ENCODE results near the gene KDM4B.

The KDM4B gene

DNA sequence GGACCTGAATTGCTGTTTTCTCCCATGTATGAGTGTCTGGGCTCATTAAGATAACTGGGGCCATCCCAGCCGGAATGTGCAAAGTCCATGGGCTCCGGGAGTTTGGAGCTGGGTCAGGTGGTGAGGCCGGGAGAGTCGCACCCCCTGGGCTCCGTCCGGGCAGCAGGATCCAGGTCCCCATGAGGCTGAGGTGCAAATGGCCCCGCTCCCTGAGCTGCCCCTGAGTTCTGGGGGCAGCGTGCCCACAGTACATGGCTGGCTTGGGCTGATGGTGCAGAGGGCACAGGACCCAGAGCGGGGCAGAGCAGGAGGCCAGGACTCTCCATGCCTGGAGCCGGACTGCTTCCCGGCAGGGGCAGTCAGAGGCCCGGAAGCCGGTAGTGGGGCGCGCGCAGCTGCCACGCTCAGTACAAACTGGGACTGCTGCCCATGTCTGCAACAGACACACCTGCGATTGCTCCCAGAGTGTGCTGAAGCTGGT lies 136.0 kb downstream of the KDM4B start:
- no peak for DNase-seq (ENCODE audit: low read depth in 2 of 2)

GRCh38 chr19:5106191-5106726 lies 137.3 kb downstream of the KDM4B start:
- DNase-seq (ENCODE audit: low read depth in 2 of 2): no peak

DNA sequence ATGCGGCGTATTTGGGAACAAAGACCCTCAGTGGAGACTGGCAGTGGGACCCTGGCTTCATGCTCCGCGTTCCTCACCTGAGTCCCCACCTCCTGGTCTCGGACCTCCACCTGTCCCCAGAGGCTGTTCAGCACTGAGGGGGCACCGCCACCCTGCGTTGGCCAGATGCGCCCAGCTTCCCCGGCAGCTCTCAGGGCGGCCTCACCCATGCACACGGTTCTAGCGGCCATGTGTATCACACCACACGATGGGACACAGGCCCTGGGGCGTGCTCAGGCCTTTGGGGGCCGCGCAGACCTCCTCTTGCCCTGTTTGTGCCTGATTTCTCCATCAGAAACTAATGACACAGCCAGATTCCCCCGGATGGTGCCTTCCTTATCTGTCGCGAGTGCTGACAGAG lies 138.1 kb downstream of the KDM4B start:
- no peak for DNase-seq (ENCODE audit: low read depth in 2 of 2)

DNA sequence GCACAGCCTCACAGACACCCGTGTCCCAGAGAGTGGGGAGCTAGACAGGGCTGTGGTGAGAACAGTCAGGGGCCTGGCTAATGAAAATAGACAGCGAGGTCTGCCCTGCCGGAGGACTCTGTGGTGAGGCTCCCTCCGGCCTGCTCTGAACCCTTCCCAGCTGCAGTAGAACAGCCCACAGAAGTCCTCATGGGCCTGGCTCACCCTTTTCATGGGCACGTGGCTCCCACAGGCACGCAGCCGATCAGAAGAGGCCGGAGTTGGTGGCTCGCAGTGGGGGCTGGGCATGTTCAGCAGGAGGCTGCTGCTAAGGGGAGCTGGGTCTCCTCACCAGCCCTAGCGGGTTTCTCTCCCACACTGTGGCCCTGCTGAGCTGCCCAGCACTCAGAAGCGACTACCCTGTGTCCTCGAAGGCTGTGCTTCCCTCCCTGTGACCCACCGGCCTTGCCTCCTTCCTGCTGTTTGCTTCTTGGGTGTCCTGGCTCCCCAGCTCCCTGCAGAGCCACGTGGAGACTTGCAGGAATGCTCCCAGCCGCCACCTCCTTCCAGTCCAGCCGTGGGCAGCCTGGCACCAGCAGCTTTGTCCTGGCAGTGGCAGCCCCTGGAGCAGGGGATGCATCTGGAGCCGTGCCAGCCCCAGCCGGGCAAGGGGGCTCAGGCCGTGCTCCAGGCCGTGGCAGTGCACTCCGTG lies 138.7 kb downstream of the KDM4B start:
- DNase-seq (ENCODE audit: low read depth in 2 of 2): no peak

DNA sequence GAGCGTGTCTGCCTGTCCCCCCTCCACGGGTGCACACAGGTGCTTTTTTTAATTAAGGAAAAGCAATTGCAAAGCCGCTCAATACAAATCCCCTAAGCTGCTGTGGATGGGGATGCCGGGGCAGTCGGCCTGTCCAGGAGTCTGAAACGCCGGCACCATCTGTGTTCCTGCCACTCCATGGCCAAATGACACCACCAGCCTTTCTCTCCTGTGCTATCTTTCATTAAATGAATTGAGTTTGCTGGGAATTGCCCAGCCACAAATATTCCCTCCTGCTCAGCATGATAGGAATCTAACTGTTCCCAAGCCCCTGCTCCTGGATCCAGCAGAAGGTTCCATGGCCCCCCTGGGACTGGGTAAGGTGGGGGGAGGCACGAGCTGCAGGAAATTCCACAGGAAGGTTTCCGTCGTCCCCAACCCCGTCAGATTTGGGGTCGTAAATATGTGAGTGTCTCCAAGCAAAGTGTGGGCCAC lies 139.2 kb downstream of the KDM4B start:
- DNase-seq (ENCODE audit: low read depth in 2 of 2): no peak

- DNase-seq (ENCODE audit: low read depth in 2 of 2): no peak
These were observed 140.0 kb downstream of the KDM4B start for GRCh38 chr19:5108866-5109265.

DNA sequence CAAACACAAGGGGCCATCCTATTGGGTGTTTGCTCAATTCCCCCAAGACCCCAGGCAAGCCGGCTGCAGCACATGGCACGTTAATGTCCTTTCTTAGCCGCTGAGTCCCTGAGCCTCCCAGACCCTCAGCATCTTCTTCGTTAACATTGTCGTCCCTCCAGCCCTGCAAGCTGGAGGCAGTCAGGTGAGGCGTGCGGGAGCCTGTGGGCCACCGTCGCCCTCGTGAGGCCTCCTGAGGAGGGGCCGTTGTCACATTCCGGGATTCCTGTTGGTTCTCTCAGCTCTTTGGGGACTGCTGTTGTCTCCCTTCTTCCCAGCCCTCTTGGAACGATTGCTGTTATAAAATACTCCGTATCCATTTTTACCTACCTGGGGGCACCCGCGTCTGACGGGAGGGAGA lies 140.6 kb downstream of the KDM4B start:
- DNase-seq (ENCODE audit: low read depth in 2 of 2): no peak

GRCh38 chr19:5110546-5110945 lies 141.6 kb downstream of the KDM4B start:
- no peak for DNase-seq (ENCODE audit: low read depth in 2 of 2)

DNA sequence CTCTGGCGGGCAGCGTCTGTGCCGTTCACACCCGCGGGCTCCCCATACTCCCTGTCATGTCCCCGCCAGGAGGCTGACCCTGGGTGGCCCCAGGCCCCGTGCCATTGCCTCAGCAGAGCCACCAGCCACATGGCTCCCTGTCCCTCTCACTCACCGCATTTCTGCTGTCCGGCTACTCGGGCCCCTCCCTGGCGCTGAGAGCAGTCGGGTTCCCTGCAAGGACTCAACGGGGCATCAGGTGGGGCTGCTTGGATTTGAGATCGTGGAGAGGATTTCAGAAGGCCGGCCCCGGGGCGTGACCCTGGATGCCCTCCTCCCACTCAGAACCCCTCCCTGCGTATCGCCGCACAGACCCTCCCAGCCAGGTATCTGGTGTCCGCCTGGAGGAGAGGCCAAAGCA lies 142.1 kb downstream of the KDM4B start:
- DNase-seq (ENCODE audit: low read depth in 2 of 2): no peak

DNA sequence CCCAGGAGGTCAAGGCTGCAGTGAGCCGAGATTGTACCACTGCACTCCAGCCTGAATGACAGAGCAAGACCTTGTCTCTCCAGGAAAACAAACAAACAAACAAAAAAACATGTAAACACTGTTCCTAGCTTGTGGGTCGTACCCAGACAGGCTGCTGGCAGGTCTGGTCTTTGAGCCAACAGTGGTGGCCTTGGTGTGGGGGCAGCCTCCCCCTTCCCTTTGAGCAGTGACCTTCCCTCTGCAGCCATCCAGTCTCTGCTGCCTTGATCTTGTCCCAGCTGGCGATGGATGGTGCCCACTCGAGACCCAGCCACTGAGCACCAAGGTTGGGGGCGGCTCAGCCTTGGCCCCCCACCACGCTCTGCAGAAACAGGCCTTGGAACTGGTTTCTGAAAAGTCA lies 143.3 kb downstream of the KDM4B start:
- DNase-seq (ENCODE audit: low read depth in 2 of 2): no peak

DNA sequence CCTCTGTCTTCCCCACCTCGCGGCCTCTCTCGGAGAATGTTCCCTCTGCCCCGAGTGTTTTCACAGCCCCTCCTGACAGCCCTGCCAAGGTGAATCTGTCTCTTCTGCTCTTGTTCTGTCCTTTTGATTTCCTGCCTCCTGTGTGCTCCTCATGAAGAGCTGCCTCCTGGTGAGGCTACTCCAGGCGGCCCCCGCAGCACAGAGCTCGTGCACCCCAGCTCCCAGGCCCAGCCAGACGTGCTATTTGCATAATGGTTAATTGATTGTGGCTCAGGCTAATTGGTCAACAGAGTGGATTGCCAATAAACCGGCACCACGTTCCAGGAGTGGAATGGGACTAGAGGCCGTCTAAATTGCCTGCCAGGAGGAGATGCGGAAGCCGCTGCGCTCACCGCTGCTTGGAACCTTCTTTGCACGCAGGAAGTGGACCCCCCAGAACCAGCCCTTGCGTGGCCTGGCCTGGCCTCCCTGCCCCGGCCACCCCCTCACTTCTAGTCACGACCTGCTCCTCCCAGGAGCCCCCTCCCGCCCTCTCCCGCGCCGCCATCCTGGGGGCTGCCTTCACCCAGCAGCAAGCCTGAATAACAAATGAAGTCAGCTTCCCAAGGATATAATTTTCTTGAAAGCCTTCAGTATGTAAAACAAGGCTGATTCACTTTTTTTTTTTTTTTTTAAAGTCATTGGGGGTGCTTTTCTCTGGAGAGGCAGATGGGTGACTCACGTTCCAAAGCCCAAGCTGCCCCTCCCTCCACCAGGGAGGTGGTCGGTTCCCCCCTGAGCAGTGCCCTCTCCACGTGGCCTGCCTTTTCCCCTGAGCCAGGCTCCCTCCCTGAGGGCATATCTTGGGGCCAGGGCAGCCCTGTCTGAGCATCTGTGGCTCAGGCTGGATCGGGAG lies 144.0 kb downstream of the KDM4B start:
- DNase-seq (ENCODE audit: low read depth in 2 of 2): no peak

- DNase-seq (ENCODE audit: low read depth in 2 of 2): no peak
These were observed 145.0 kb downstream of the KDM4B start for GRCh38 chr19:5113633-5114586.

DNA sequence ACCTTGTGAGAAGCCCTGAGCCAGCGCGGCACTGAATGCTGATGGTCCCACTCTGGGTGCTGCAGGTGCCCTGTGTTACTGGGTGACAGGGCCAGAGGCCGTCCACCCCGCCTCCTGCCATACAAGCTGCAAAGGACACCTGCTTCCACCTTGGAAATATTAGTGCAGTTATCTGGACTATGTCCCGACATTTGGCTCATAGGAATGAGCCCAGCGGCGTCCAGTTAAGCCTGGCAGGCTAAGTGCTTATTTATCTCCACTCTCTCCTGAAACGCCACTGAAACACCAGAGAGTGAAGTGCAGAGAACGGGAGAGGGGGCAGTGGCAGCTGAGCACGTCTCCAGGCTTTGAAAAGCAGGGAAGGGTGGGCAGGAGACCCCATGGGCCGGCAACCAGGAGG lies 145.8 kb downstream of the KDM4B start:
- DNase-seq (ENCODE audit: low read depth in 2 of 2): no peak

GRCh38 chr19:5115351-5115750 lies 146.4 kb downstream of the KDM4B start:
- DNase-seq (ENCODE audit: low read depth in 2 of 2): no peak

GRCh38 chr19:5115771-5116202 lies 146.9 kb downstream of the KDM4B start:
- DNase-seq (ENCODE audit: low read depth in 2 of 2): no peak

DNA sequence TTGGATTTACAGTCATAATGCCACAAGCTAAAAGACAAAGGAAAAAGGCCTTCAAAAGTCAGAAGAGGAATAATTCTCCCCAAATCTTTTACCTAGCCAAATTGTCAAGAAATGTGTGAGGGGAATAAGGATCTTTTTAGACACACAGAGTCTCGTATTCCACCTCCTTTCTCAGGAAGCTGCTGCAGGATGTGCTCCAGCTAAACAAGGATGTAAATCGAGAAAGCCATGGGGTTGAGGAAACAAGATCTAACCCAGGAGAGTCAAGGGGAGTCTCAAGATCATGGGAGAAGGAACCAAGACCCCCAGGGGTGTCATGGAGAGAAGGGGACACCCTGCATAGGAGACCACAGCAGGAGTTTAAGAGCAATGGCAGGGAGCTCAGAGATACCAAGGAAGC lies 147.4 kb downstream of the KDM4B start:
- DNase-seq (ENCODE audit: low read depth in 2 of 2): no peak

GRCh38 chr19:5117421-5117820 lies 148.5 kb downstream of the KDM4B start:
- no peak for DNase-seq (ENCODE audit: low read depth in 2 of 2)

DNA sequence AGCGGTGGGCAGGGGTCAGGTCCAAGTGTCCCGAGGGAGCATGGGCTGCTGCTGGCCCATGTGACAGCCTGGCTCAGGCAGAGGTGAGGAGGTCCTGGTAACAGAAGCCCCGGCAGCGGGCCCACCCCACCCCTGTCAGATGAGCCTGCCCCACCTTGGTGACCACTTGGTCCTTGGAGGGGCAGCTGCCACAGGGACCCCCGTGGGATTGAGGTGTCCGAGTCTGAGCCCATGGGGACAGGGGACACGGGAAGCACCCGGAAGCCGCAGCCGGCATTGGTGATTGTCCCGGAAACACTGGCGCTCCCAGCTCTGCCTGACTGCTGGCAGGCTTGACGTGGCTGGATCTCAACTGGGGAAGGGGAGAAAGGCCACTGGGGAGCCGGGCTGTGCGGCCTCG lies 149.1 kb downstream of the KDM4B start:
- no peak for DNase-seq (ENCODE audit: low read depth in 2 of 2)

GRCh38 chr19:5119297-5119998 lies 150.5 kb downstream of the KDM4B start:
- DNase-seq (ENCODE audit: low read depth in 2 of 2): no peak

- no peak for DNase-seq (ENCODE audit: low read depth in 2 of 2)
These were observed 151.4 kb downstream of the KDM4B start for GRCh38 chr19:5120321-5120720.

- no peak for DNase-seq (ENCODE audit: low read depth in 2 of 2)
These were observed 151.9 kb downstream of the KDM4B start for GRCh38 chr19:5120833-5121232.
